ENCODE measurements around the gene MATCAP1. TPM values are rescaled to one million over a fixed set of nuclear protein-coding genes. Genes with fewer than 3 reads are reported as not detected.

The MATCAP1 gene
- 6.4 and 19.0 TPM in 2 replicates for total RNA-seq (2014; rRNA removed; shearing (Covaris generic))
- polyA plus RNA-seq (2016; fragmentation: Nextera tagmentation; extraction: Ambion mirVana) = 3.4 and 3.8 TPM in 2 replicates

DNA sequence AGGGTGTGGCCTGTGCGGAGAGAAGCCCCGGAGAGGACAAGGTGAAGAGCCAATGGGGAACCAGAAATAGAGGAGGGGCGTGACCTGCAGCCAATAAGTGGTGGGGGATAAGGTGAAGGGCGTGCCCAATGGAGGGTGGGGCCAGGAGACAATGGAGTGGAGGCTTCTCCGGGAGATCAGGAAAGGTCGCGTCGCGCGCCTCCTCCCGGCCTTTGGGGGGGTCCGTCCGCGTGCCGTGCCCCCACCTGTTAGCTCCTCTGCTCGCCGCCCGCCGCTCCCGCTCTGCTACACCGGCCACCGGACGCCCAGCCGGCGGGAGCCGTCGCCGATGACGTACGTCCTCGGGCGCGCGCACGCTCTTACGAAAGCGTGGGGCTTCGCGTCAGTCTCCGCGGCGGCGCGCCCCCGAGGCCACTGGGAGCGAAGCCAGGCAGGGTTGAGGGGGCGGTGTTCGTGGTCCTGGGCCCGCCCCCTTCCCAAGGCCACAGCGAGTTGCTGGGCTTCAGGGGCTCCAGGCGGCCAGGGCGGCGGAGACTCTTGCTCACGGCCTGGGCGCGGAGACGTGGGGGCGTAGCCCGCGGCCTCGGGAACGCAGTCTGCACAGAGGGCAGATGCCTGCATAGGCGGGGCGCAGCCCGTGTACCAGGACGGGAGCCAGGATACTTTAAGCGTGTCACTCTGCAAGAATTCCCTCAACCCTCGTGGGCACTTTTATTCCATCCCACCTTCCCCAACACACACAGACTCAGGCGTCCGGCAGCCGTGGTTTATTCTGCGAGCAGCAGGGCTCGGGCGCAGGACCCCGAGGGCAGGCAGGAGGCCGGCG lies at the start of gene MATCAP1:
MATCAP1 (minus strand) TSS at position 337 of the 826 bp plus-strand sequence. CDS start 3,353 bp downstream, outside the sequence.
- 1% methylated on average over 67 to 76 of the region's 77 CpGs for WGBS, 2 experiments (ENCODE audit: low coverage in 1 of 2, low lambda C conversion rate in 2 of 2, missing lambda C conversion rate in 2 of 2)
- DNase-seq = peak; percentile 98
- no peaks in the 10 kb centered on the region for H3K9me3 ChIP-seq (ENCODE audit: low read depth)
- H3F3A ChIP-seq (ENCODE audit: insufficient read depth) = peaks cover 18% of the 10 kb centered on the region
- H3K79me2 ChIP-seq (ENCODE audit: insufficient read depth) = peaks cover 12% of the 10 kb centered on the region
- no peaks in the 10 kb centered on the region for H3K27me3 ChIP-seq (replicated peaks; ENCODE audit: insufficient read depth)
- H3K9me2 ChIP-seq (ENCODE audit: insufficient read depth) = no peaks in the 10 kb centered on the region
- in situ Hi-C loops (cut with MboI) = no loop called here
- H3K27ac ChIP-seq = peak within 1 kb of the TSS; percentile 82
- peaks cover 24% of the 10 kb centered on the region for H3K4me1 ChIP-seq (ENCODE audit: insufficient read depth)
- no peaks in the 10 kb centered on the region for H4K20me1 ChIP-seq (ENCODE audit: insufficient read depth)
- peak within 1 kb of the TSS; percentile 73 for H3K4me2 ChIP-seq (ENCODE audit: unreplicated experiment)
- H2AFZ ChIP-seq = peak within 1 kb of the TSS; percentile 69
- TF ChIP-seq EZH2phosphoT487 (IDR thresholded peaks at IDR 0.05; ENCODE audit: insufficient read depth, low read depth) (no peak), EZH2 (IDR thresholded peaks at IDR 0.05; ENCODE audit: insufficient read depth, poor library complexity, severe bottlenecking) (no peak)
- peak within 1 kb of the TSS; percentile 81 for H3K9ac ChIP-seq
- H3K36me3 ChIP-seq (ENCODE audit: low read depth) = no peaks in the 10 kb centered on the region
- peak within 1 kb of the TSS; percentile 79 for H3K4me3 ChIP-seq

DNA sequence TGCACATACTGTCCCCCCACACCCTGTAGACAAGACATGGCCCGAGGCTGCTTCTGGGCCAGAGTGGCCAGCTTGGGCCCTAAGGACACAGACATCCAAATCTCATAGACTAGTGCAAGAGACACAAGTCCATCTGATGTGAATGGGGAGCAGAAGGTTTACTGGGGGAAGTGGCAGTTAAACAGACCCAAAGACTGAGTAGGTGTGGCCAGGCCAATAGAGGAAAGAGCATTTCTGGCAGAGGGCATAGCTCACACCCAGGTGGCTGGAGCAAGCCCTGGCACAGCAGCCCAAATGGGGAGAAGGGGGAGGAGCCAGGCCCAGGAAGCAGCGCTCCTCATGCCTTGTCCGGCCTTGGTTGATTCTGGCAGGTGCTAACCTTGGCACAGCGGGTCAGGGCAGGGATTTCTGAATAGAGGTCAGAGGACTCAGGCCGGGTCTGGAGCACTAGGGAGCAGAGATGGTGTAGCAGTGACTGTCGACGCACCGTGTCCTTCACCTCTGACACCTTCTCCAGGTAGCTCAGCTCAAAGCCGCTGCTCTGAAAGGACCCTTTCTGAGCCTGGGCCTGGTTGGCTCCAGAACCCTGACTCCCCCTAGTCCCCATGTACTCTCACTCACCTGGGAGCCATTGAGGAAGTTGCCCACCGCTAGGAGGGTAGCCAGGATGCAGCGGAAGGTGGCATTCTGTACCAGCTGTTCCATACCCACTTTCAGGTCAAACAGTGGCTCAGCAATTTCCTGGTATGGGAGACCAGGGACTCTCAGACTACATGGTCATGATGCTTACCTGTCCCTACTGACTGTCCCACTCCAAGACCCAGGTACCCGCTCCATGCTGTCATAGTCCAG lies 47.3 kb upstream of the MATCAP1 start:
- H3F3A ChIP-seq (ENCODE audit: insufficient read depth) = no peaks in the 10 kb centered on the region
- no peak overlapping the region for H3K27ac ChIP-seq
- no peaks in the 10 kb centered on the region for H3K9me2 ChIP-seq (ENCODE audit: insufficient read depth)
- DNase-seq = no peak
- H3K4me3 ChIP-seq = no peak overlapping the region
- H3K4me1 ChIP-seq (ENCODE audit: insufficient read depth) = peaks cover 10% of the 10 kb centered on the region
- H3K9ac ChIP-seq = no peak overlapping the region
- H3K9me3 ChIP-seq (ENCODE audit: low read depth) = no peaks in the 10 kb centered on the region
- H2AFZ ChIP-seq = no peak overlapping the region
- H4K20me1 ChIP-seq (ENCODE audit: insufficient read depth) = no peaks in the 10 kb centered on the region
- H3K79me2 ChIP-seq (ENCODE audit: insufficient read depth) = peaks cover 38% of the 10 kb centered on the region
- no peak overlapping the region for H3K4me2 ChIP-seq (ENCODE audit: unreplicated experiment)
- 92 to 95% methylated on average over 12 of the region's 12 CpGs for WGBS, 2 experiments (ENCODE audit: low coverage in 1 of 2, low lambda C conversion rate in 2 of 2, missing lambda C conversion rate in 2 of 2)
- TF ChIP-seq EZH2phosphoT487 (IDR thresholded peaks at IDR 0.05; ENCODE audit: insufficient read depth, low read depth) = no peak
- TF ChIP-seq EZH2 (IDR thresholded peaks at IDR 0.05; ENCODE audit: insufficient read depth, poor library complexity, severe bottlenecking) = no peak
- peaks cover 11% of the 10 kb centered on the region; the same call in 1 of the 2 replicates for H3K36me3 ChIP-seq (ENCODE audit: low read depth)
- in situ Hi-C loops (cut with MboI) = no loop called here
- H3K27me3 ChIP-seq (replicated peaks; ENCODE audit: insufficient read depth) = no peaks in the 10 kb centered on the region

DNA sequence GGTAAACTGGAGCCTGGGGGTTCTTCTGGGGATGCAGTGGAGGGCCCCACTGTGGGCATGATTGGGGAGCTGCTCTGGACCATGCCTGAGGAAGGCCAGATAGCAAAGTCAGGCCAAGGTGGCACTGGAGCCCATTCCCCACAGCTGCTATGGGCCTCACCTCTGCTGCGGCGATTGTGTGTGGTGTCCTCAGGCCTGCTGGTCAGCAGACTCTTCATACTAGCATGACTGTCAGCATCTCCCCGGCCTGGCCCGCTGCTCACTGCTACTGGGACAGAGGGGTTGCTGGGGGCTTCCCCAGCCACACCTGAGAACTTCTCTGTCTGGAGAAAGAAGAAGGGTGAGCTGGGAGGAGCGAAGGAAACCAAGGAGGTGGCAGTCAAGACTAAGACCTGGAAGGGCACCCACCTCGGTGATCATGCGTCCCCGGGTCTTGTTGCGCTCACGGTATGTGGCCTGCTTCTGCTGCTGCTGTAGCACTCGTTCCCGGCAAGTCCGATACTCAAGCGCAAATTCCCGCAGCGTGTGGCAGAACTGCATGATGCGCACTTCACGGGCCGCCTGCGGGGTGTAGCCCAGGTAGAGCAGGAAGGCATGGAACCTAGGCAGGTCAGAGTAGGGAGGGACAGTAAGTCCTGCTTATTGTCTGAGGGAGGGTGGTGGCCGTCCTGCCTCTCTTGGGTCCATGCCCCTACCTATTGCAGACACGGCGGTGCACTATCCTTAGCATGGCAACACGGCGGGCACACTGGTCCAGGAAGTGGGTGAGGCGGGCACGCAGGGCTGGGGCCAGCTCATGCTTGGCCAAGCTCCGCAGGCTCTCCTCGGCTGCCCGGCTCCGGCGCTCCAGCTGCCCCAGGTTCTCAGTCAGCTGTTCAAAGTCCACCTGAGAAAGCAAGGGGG lies 46.4 kb upstream of the MATCAP1 start:
- WGBS, 2 experiments (ENCODE audit: low coverage in 1 of 2, low lambda C conversion rate in 2 of 2, missing lambda C conversion rate in 2 of 2) = 86% methylated on average over 32 of the region's 32 CpGs
- H3K27ac ChIP-seq = no peak overlapping the region
- TF ChIP-seq EZH2phosphoT487 (IDR thresholded peaks at IDR 0.05; ENCODE audit: insufficient read depth, low read depth) (no peak), EZH2 (IDR thresholded peaks at IDR 0.05; ENCODE audit: insufficient read depth, poor library complexity, severe bottlenecking) (no peak)
- H3K9me3 ChIP-seq (ENCODE audit: low read depth) = no peaks in the 10 kb centered on the region
- no peaks in the 10 kb centered on the region for H4K20me1 ChIP-seq (ENCODE audit: insufficient read depth)
- H3K4me1 ChIP-seq (ENCODE audit: insufficient read depth) = peaks cover 14% of the 10 kb centered on the region
- no peak overlapping the region for H3K4me2 ChIP-seq (ENCODE audit: unreplicated experiment)
- H3K9ac ChIP-seq = no peak overlapping the region
- H3K36me3 ChIP-seq (ENCODE audit: low read depth) = peaks cover 11% of the 10 kb centered on the region; the same call in 1 of the 2 replicates
- peaks cover 45% of the 10 kb centered on the region for H3K79me2 ChIP-seq (ENCODE audit: insufficient read depth)
- H2AFZ ChIP-seq = no peak overlapping the region
- no peak overlapping the region for H3K4me3 ChIP-seq
- DNase-seq = no peak
- no peaks in the 10 kb centered on the region for H3K27me3 ChIP-seq (replicated peaks; ENCODE audit: insufficient read depth)
- in situ Hi-C loops (cut with MboI) = no loop called here
- H3F3A ChIP-seq (ENCODE audit: insufficient read depth) = no peaks in the 10 kb centered on the region
- no peaks in the 10 kb centered on the region for H3K9me2 ChIP-seq (ENCODE audit: insufficient read depth)

Measured in GM23248 (cell line).